IMR-90 (cell line): ENCODE measurements around the gene GTF2F1.

ENCODE experiments used
- MAZ ChIP-seq: IDR thresholded peaks from 2 replicates; pipeline ENCODE4 v1.6.1; 2012; ENCODE audit warnings: low read depth, mild to moderate bottlenecking, low read length, improper control_type of control experiment, moderate library complexity, borderline replicate concordance
- POLR2A ChIP-seq: IDR thresholded peaks from 2 replicates; pipeline ENCODE4 v1.6.1; 2012; ENCODE audit warnings: mild to moderate bottlenecking, low read depth, low read length
- RFX5 ChIP-seq: IDR thresholded peaks from 2 replicates; pipeline ENCODE4 v1.8.0; 2012; ENCODE audit warnings: low read depth, mild to moderate bottlenecking, low read length, moderate library complexity
- TF ChIP-seq, protein P1 (sequence below): conservative IDR thresholded peaks from 2 replicates; pipeline ENCODE4 v1.5.1; 2012; ENCODE audit warnings: mild to moderate bottlenecking, low read depth, low read length, improper control_type of control experiment
- TF ChIP-seq, protein P2 (sequence below): fragments of 150-350 bp; IDR thresholded peaks from 2 replicates; pipeline ENCODE4 v1.6.1; 2016; ENCODE audit warnings: low read depth, mild to moderate bottlenecking, low read length, moderate library complexity, borderline replicate concordance

DNA sequence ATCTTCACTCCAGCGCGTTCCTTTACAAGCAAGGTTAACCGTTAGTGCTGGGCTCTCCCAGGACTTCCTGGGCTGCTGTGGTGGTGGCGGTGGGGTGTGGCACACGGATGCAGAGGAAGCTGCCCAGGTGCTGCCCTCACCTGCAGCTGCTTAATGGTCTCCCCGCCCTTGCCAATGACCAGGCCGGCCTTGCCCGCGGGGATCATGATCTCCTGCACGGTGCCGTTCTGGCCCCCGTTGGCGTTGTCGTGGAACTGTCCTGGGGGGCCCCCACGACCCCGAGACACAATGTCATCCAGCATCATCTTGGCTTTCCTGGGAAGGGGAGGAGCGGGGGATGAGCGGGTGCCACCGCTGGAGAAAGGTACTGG lies 25.6 kb upstream of the GTF2F1 start:
- TF ChIP-seq, protein P1, sequence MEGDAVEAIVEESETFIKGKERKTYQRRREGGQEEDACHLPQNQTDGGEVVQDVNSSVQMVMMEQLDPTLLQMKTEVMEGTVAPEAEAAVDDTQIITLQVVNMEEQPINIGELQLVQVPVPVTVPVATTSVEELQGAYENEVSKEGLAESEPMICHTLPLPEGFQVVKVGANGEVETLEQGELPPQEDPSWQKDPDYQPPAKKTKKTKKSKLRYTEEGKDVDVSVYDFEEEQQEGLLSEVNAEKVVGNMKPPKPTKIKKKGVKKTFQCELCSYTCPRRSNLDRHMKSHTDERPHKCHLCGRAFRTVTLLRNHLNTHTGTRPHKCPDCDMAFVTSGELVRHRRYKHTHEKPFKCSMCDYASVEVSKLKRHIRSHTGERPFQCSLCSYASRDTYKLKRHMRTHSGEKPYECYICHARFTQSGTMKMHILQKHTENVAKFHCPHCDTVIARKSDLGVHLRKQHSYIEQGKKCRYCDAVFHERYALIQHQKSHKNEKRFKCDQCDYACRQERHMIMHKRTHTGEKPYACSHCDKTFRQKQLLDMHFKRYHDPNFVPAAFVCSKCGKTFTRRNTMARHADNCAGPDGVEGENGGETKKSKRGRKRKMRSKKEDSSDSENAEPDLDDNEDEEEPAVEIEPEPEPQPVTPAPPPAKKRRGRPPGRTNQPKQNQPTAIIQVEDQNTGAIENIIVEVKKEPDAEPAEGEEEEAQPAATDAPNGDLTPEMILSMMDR: no peak
- TF ChIP-seq POLR2A (no peak), RFX5 (no peak), MAZ (no peak)
- TF ChIP-seq, protein P2, sequence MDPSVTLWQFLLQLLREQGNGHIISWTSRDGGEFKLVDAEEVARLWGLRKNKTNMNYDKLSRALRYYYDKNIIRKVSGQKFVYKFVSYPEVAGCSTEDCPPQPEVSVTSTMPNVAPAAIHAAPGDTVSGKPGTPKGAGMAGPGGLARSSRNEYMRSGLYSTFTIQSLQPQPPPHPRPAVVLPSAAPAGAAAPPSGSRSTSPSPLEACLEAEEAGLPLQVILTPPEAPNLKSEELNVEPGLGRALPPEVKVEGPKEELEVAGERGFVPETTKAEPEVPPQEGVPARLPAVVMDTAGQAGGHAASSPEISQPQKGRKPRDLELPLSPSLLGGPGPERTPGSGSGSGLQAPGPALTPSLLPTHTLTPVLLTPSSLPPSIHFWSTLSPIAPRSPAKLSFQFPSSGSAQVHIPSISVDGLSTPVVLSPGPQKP: no peak
